HEK293T (cell line): ENCODE measurements around the gene GBP1.

Experiments
- CTCF ChIA-PET: fragments of 350-600 bp; formaldehyde crosslinking; extraction: SDS; loops from one replicate; lab custom pipeline; 2021; ENCODE audit warnings: antibody characterized with exemption, inconsistent platforms; lab: Yijun Ruan, JAX
- POLR2A ChIA-PET: fragments of 350-600 bp; formaldehyde crosslinking; extraction: SDS; loops from one replicate; lab custom pipeline; 2020; ENCODE audit warnings: antibody characterized with exemption, inconsistent platforms; lab: Yijun Ruan, JAX
- DNase-seq: peaks from one replicate; pipeline ENCODE4 v3.0.0; 2012; ENCODE audit warnings: mixed read lengths; ENCODE audit errors: extremely low spot score
- ARNT ChIP-seq: fragments of 450-650 bp; IDR thresholded peaks from 2 replicates; pipeline ENCODE4 v1.6.1; 2017; ENCODE audit warnings: mild to moderate bottlenecking
- BHLHE40 ChIP-seq: fragments of 450-650 bp; IDR thresholded peaks from 2 replicates; pipeline ENCODE4 v1.6.1; 2016; ENCODE audit warnings: mild to moderate bottlenecking, moderate library complexity, borderline replicate concordance
- CTBP1 ChIP-seq: fragments of 450-650 bp; IDR thresholded peaks from 2 replicates; pipeline ENCODE4 v1.6.1; 2016; ENCODE audit warnings: borderline replicate concordance
- ELF4 ChIP-seq: fragments of 450-650 bp; IDR thresholded peaks from 2 replicates; pipeline ENCODE4 v1.6.1; 2017; ENCODE audit warnings: antibody characterized with exemption
- FOXA1 ChIP-seq: fragments of 450-650 bp; IDR thresholded peaks from 2 replicates; pipeline ENCODE4 v1.6.1; 2016; ENCODE audit warnings: mild to moderate bottlenecking
- FOXK2 ChIP-seq: fragments of 450-650 bp; IDR thresholded peaks from 2 replicates; pipeline ENCODE4 v1.6.1; 2016; ENCODE audit warnings: mild to moderate bottlenecking
- FOXM1 ChIP-seq: fragments of 450-650 bp; IDR thresholded peaks from 2 replicates; pipeline ENCODE4 v1.6.1; 2017; ENCODE audit warnings: mild to moderate bottlenecking, borderline replicate concordance
- HDGF ChIP-seq: fragments of 450-650 bp; IDR thresholded peaks from 2 replicates; pipeline ENCODE4 v1.6.1; 2017; ENCODE audit warnings: antibody characterized with exemption, borderline replicate concordance
- L3MBTL2 ChIP-seq: fragments of 450-650 bp; conservative IDR thresholded peaks from 2 replicates; pipeline ENCODE4 v1.6.1; 2016; ENCODE audit warnings: mild to moderate bottlenecking
- LEF1 ChIP-seq: fragments of 450-650 bp; IDR thresholded peaks from 2 replicates; pipeline ENCODE4 v1.6.1; 2017; ENCODE audit warnings: mild to moderate bottlenecking, borderline replicate concordance
- NFRKB ChIP-seq: fragments of 450-650 bp; IDR thresholded peaks from 2 replicates; pipeline ENCODE4 v1.6.1; 2016; ENCODE audit warnings: mild to moderate bottlenecking, moderate library complexity
- PKNOX1 ChIP-seq: fragments of 450-650 bp; IDR thresholded peaks from 2 replicates; pipeline ENCODE4 v1.6.1; 2016
- SP1 ChIP-seq: fragments of 450-650 bp; IDR thresholded peaks from 2 replicates; pipeline ENCODE4 v1.6.1; 2017
- SUZ12 ChIP-seq: fragments of 450-650 bp; IDR thresholded peaks from 2 replicates; pipeline ENCODE4 v1.6.1; 2016; ENCODE audit warnings: mild to moderate bottlenecking
- TARDBP ChIP-seq: fragments of 450-650 bp; IDR thresholded peaks from 2 replicates; pipeline ENCODE4 v1.6.1; 2016
- ZNF384 ChIP-seq: fragments of 450-650 bp; IDR thresholded peaks from 2 replicates; pipeline ENCODE4 v1.6.1; 2016

Gene GBP1

GRCh38 chr1:89044970-89045721 lies 19.9 kb downstream of the GBP1 start:
- ChIA-PET CTCF (no interaction called here), POLR2A (no interaction called here)
- DNase-seq: no peak
- TF ChIP-seq SUZ12 (no peak), FOXM1 (no peak), L3MBTL2 (no peak), ARNT (no peak), BHLHE40 (no peak), PKNOX1 (no peak), LEF1 (no peak), FOXK2 (no peak), SP1 (no peak), HDGF (no peak), FOXA1 (no peak), TARDBP (no peak), NFRKB (no peak), ZNF384 (no peak), ELF4 (no peak)

GRCh38 chr1:89043940-89044339 lies 21.1 kb downstream of the GBP1 start:
- DNase-seq: no peak
- TF ChIP-seq ELF4 (no peak), CTBP1 (no peak), ZNF384 (no peak), HDGF (no peak), FOXM1 (no peak), NFRKB (no peak), ARNT (no peak), SP1 (no peak), FOXK2 (no peak), PKNOX1 (no peak), L3MBTL2 (no peak), FOXA1 (no peak), SUZ12 (no peak), BHLHE40 (no peak), TARDBP (no peak), LEF1 (no peak)
- POLR2A ChIA-PET: no interaction called here
- CTCF ChIA-PET: no interaction called here

- CTCF ChIA-PET: no interaction called here
- no peak for DNase-seq
- POLR2A ChIA-PET: no interaction called here
- TF ChIP-seq TARDBP (no peak), LEF1 (no peak), CTBP1 (no peak), FOXM1 (no peak), FOXK2 (no peak), HDGF (no peak), BHLHE40 (no peak), L3MBTL2 (no peak), FOXA1 (no peak), PKNOX1 (no peak), ARNT (no peak), NFRKB (no peak), ZNF384 (no peak), SP1 (no peak), SUZ12 (no peak), ELF4 (no peak)
Measured at GRCh38 chr1:89042491-89042890, 22.5 kb downstream of the GBP1 start.

- TF ChIP-seq CTBP1 (no peak), FOXM1 (no peak), LEF1 (no peak), SP1 (no peak), ZNF384 (no peak), HDGF (no peak)
- POLR2A ChIA-PET: no interaction called here
- no peak for DNase-seq
- CTCF ChIA-PET: no interaction called here
Measured at GRCh38 chr1:89041721-89042120, 23.3 kb downstream of the GBP1 start.

GRCh38 chr1:89041119-89041641 lies 23.8 kb downstream of the GBP1 start:
- DNase-seq: no peak
- ChIA-PET CTCF (no interaction called here), POLR2A (no interaction called here)
- TF ChIP-seq SUZ12 (no peak), FOXK2 (no peak), FOXA1 (no peak), HDGF (no peak), NFRKB (no peak), LEF1 (no peak), ELF4 (no peak), PKNOX1 (no peak), SP1 (no peak), BHLHE40 (no peak), CTBP1 (no peak), ZNF384 (no peak), ARNT (no peak), L3MBTL2 (no peak), FOXM1 (no peak), TARDBP (no peak)
